Breast epithelium (tissue), 4 donors: Measurements from ENCODE around the gene SOCS7. TPM values are rescaled to one million over a fixed set of nuclear protein-coding genes. Genes with fewer than 3 reads are reported as not detected.

Source experiments
- DNase-seq, 2 donors: peaks; one replicate each; pipeline ENCODE4 v3.0.0-alpha.2; 2019; ENCODE audit warnings: low spot score in 2 of 2
- H3K27ac ChIP-seq, 2 donors: fragments of 200-600 bp; sonication (generic) in 1 of 2; one replicate each; pipeline ENCODE4 v1.5.1; 2016 to 2019; ENCODE audit warnings: mild to moderate bottlenecking in 1 of 2
- H3K27me3 ChIP-seq, 2 donors: fragments of 200-600 bp; sonication (generic) in 1 of 2; one replicate each; pipeline versions ENCODE4 v1.5.1 to v1.6.0; 2017 to 2019; ENCODE audit warnings: control low read depth in 1 of 2, mild to moderate bottlenecking in 1 of 2
- H3K36me3 ChIP-seq: fragments of 200-600 bp; one replicate; pipeline ENCODE4 v1.5.1; 2019
- H3K4me1 ChIP-seq, 2 donors: fragments of 200-600 bp; sonication (generic); one replicate each; pipeline ENCODE4 v1.5.1; 2016 to 2019; ENCODE audit warnings: control low read depth in 1 of 2
- H3K4me3 ChIP-seq, 3 donors: fragments of 200-600 bp; sonication (generic); 1 replicate in 2 of 3; 2 replicates in 1 of 3; pipeline ENCODE4 v1.5.1; 2016 to 2019; ENCODE audit warnings: mild to moderate bottlenecking in 3 of 3, moderate library complexity in 2 of 3
- H3K9me3 ChIP-seq, 2 donors: fragments of 200-600 bp; sonication (generic) in 1 of 2; one replicate each; pipeline ENCODE4 v1.5.1; 2016 to 2019; ENCODE audit warnings: control low read depth in 1 of 2
- POLR2A ChIP-seq: fragments of 450-650 bp; IDR thresholded peaks from one replicate; pipeline ENCODE4 v1.6.1; 2016; ENCODE audit warnings: antibody characterized with exemption, mild to moderate bottlenecking, moderate library complexity
- POLR2AphosphoS5 ChIP-seq, 3 donors: sonication (generic); formaldehyde crosslinking; IDR thresholded peaks; one replicate each; pipeline ENCODE4 v1.6.1; 2017; ENCODE audit warnings: antibody characterized with exemption in 3 of 3
- intact Hi-C: fragments of 100-400 bp; cut with DNase I; formaldehyde crosslinking; loops from one replicate; pipeline ENCODE4 v1.15.1; 2023; ENCODE audit warnings: low total_unique reads
- total RNA-seq, 3 donors: library from RNA; depleted of rRNA; stranded (reverse); fragments of >200 nt; gene quantifications; one replicate each; pipeline ENCODE4 v1.1.0, GENCODE V29; 2016
- TF ChIP-seq, protein P1 (sequence below), 3 donors: fragments of 450-650 bp; IDR thresholded peaks; one replicate each; pipeline ENCODE4 v1.5.1; 2016 to 2017; ENCODE audit warnings: antibody characterized with exemption in 3 of 3, mild to moderate bottlenecking in 3 of 3, moderate library complexity in 3 of 3

The SOCS7 gene
- total RNA-seq, 3 donors from 2014 or later: 9.9 to 24.0 (median 14.7) TPM

DNA sequence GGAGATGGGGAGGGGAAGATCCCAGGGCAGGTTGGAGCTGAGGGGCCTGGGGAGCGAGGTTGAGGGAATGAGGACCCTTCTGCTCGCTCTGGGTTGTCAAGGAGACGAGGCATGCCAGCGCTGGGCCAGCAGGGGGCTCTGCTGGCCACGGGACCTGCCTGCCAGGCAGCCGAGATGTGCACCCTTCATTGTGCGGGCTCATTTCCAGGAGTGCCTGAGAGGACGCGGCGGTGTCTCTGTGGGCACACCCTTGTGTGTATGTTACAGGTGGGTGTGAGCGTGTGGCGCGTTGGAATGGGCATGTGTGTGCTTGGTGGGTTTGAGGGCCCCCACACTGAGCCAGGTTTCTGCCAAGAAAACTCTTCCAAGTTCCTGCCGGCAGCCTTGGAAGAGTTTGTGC lies 92.5 kb downstream of the SOCS7 start:
- no peak overlapping the region for H3K27ac ChIP-seq
- H3K9me3 ChIP-seq: no peaks in the 10 kb centered on the region
- intact Hi-C loops: no loop called here
- no peak overlapping the region for H3K4me3 ChIP-seq
- DNase-seq: peak in 1 of 2 donors; percentile 58
- no peaks in the 10 kb centered on the region for H3K4me1 ChIP-seq
- no peaks in the 10 kb centered on the region for H3K27me3 ChIP-seq
- TF ChIP-seq POLR2A: no peak
- TF ChIP-seq POLR2AphosphoS5 (IDR thresholded peaks at IDR 0.05): peak in 1 of 3 donors; percentile 52
- TF ChIP-seq, protein P1, sequence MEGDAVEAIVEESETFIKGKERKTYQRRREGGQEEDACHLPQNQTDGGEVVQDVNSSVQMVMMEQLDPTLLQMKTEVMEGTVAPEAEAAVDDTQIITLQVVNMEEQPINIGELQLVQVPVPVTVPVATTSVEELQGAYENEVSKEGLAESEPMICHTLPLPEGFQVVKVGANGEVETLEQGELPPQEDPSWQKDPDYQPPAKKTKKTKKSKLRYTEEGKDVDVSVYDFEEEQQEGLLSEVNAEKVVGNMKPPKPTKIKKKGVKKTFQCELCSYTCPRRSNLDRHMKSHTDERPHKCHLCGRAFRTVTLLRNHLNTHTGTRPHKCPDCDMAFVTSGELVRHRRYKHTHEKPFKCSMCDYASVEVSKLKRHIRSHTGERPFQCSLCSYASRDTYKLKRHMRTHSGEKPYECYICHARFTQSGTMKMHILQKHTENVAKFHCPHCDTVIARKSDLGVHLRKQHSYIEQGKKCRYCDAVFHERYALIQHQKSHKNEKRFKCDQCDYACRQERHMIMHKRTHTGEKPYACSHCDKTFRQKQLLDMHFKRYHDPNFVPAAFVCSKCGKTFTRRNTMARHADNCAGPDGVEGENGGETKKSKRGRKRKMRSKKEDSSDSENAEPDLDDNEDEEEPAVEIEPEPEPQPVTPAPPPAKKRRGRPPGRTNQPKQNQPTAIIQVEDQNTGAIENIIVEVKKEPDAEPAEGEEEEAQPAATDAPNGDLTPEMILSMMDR (IDR thresholded peaks at IDR 0.05): peak; percentile 68 to 90 (median 89)
- no peaks in the 10 kb centered on the region for H3K36me3 ChIP-seq

DNA sequence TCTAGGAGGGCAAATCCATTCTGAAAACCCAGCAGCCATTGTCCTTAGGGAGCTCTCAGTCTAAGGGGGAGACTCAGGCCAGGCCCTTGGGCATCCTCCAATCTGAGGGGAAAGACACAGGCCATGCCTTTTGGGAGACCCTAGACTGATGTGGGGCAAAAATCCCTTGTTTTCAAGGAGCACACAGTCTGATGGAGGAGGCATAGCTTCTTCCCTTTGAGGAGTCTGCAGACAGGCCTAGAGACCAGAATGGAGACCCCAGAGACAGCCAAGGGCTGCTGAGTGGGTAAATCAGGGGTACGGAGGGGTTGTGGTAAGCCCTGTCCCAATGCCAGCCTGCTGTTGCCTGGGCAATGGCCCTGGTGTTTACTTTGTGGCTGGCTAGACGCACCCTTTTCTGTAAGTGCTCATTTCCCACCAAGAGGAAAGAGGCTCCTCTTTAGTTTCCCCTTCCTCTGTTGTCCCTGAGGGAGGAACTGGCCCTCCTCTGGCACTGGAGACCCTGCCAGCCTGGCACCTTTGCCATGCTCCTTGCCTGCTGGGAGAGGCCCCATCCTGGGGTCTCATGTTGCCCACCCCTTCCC lies 96.0 kb downstream of the SOCS7 start:
- no peaks in the 10 kb centered on the region for H3K27me3 ChIP-seq
- no peak overlapping the region for H3K4me3 ChIP-seq
- peak overlapping the region in 1 of 2 donors; percentile 34 for H3K27ac ChIP-seq
- H3K36me3 ChIP-seq: no peaks in the 10 kb centered on the region
- DNase-seq: no peak
- no peaks in the 10 kb centered on the region for H3K4me1 ChIP-seq
- TF ChIP-seq POLR2AphosphoS5 (IDR thresholded peaks at IDR 0.05) (no peak), POLR2A (no peak)
- TF ChIP-seq, protein P1 (IDR thresholded peaks at IDR 0.05): no peak
- intact Hi-C loops: no loop called here
- no peaks in the 10 kb centered on the region for H3K9me3 ChIP-seq

DNA sequence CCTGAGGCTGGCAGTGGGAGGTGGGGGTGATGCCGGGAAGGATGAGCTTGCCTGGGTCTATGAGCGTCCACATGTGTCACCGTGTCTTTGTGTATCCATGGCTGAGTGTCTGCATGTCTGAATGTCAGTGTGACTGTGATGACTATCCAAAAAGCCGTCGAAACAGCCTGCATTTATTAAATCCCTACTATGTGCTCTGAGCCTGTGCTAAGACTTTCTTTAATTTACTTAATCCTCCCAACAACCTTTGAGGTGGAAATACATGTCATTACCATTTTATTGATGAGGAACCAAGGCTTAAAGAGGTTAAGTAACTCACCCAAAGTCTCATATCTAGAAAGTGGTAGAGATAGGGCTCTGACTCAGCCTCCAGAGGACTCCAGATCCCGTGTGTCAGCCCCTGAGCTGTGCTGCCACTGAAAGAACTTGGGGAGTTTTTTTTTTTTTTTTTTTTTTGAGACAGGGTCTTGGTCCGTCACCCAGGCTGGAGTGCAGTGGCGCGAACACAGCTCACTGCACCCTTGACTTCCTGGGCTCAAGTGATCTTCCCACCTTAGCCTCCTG lies 96.6 kb downstream of the SOCS7 start:
- Histone ChIP-seq H3K27ac (peak overlapping the region in 1 of 2 donors; percentile 34), H3K36me3 (no peaks in the 10 kb centered on the region), H3K4me3 (no peak overlapping the region), H3K4me1 (no peaks in the 10 kb centered on the region), H3K27me3 (no peaks in the 10 kb centered on the region), H3K9me3 (no peaks in the 10 kb centered on the region)
- intact Hi-C loops: no loop called here
- TF ChIP-seq POLR2A (no peak), POLR2AphosphoS5 (IDR thresholded peaks at IDR 0.05) (no peak)
- TF ChIP-seq, protein P1 (IDR thresholded peaks at IDR 0.05): no peak
- DNase-seq: no peak

DNA sequence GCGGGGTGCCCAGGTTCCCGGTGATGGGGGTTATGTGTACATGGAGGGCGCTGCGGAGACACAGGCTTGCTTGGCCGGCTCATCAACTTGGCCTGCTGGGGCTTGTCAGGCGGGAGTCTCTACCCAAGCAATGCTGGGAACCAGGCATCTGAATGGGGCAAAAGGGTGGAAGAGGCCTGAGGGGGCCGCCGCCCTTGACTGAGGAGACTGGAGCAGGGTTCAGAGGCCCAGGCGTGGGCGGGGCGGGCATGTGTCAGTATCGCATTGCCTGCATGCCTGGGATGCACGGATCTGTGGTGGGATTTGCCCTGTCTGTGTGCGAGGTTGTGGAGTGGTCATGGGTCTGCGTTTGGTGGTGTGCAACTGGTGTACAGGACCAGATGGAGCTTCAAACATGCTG lies 97.7 kb downstream of the SOCS7 start:
- TF ChIP-seq POLR2AphosphoS5 (IDR thresholded peaks at IDR 0.05) (no peak), POLR2A (no peak)
- TF ChIP-seq, protein P1 (IDR thresholded peaks at IDR 0.05): no peak
- peak overlapping the region in 1 of 3 donors; percentile 15 for H3K4me3 ChIP-seq
- H3K27me3 ChIP-seq: no peaks in the 10 kb centered on the region
- no peaks in the 10 kb centered on the region for H3K9me3 ChIP-seq
- H3K36me3 ChIP-seq: no peaks in the 10 kb centered on the region
- peak overlapping the region; percentile 48 to 75 for H3K27ac ChIP-seq
- intact Hi-C loops: no loop called here
- peak in 1 of 2 donors; percentile 74 for DNase-seq
- H3K4me1 ChIP-seq: peaks cover 2 to 3% of the 10 kb centered on the region in 2 donors

DNA sequence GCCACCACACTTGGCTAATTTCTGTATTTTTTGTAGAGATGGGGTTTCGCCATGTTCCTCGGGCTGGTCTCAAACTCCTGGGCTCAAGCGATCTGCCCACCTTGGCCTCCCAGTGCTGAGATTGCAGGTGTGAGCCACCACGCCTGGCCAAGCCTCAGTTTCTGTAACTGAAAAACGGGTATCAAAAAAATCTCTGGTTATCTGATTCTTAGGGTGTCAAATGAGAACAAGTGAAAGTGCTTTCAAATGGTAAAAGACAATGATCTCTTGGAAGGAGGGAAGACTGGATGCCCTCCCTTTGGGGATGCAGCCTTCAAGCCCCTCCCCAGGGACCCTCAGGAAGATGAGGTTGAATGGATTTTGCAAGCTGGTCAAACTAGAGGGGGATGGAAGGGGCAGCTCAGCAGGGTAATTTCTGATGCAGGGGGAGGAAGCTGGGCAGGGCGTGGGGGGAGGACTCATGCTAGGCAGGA lies 98.9 kb downstream of the SOCS7 start:
- DNase-seq: no peak
- Histone ChIP-seq H3K4me3 (peak overlapping the region in 1 of 3 donors; percentile 54), H3K9me3 (no peaks in the 10 kb centered on the region), H3K27me3 (no peaks in the 10 kb centered on the region), H3K27ac (peak overlapping the region; percentile 60 to 88), H3K4me1 (peaks cover 4 to 10% of the 10 kb centered on the region in 2 donors), H3K36me3 (no peaks in the 10 kb centered on the region)
- TF ChIP-seq POLR2A (no peak), POLR2AphosphoS5 (IDR thresholded peaks at IDR 0.05) (no peak)
- TF ChIP-seq, protein P1 (IDR thresholded peaks at IDR 0.05): no peak
- intact Hi-C loops: no loop called here
